ENCODE measurements around the gene SLC8A3.
A peak's percentile ranks its signal among the peaks of the same experiment; 100 is the strongest.
"Not testable (repeated sequence)": the region's sequence is repeated elsewhere in the genome, so short reads cannot be mapped to it uniquely, and the experiment has no call there.

The SLC8A3 gene

GRCh38 chr14:70188659-70189455 lies at the start of gene SLC8A3:
TSS of gene SLC8A3 (minus strand) at chr14:70188951. CDS start at chr14:70168422, 20,529 bp downstream.
- DNase-seq (ENCODE audit: low read depth in 2 of 2) = peak in 1 of 2 donors; percentile 36

- DNase-seq (ENCODE audit: low read depth in 2 of 2) = no peak
These were observed 49.0 kb upstream of the SLC8A3 start for GRCh38 chr14:70237710-70238109.

- no peak for DNase-seq (ENCODE audit: low read depth in 2 of 2)
These were observed 45.6 kb upstream of the SLC8A3 start for GRCh38 chr14:70234066-70234950.

- DNase-seq (ENCODE audit: low read depth in 2 of 2) = not testable (repeated sequence)
These were observed 43.2 kb upstream of the SLC8A3 start for GRCh38 chr14:70231756-70232544.

- not testable (repeated sequence) for DNase-seq (ENCODE audit: low read depth in 2 of 2)
These were observed 41.3 kb upstream of the SLC8A3 start for GRCh38 chr14:70229877-70230640.

- DNase-seq (ENCODE audit: low read depth in 2 of 2) = no peak
These were observed 25.1 kb upstream of the SLC8A3 start for GRCh38 chr14:70213721-70214282.

- no peak for DNase-seq (ENCODE audit: low read depth in 2 of 2)
These were observed 24.0 kb upstream of the SLC8A3 start for GRCh38 chr14:70212752-70213151.

- DNase-seq (ENCODE audit: low read depth in 2 of 2) = no peak
These were observed 19.6 kb upstream of the SLC8A3 start for GRCh38 chr14:70208380-70208779.

- no peak for DNase-seq (ENCODE audit: low read depth in 2 of 2)
These were observed 14.9 kb upstream of the SLC8A3 start for GRCh38 chr14:70203686-70204085.

- no peak for DNase-seq (ENCODE audit: low read depth in 2 of 2)
These were observed 13.2 kb upstream of the SLC8A3 start for GRCh38 chr14:70201994-70202393.

- no peak for DNase-seq (ENCODE audit: low read depth in 2 of 2)
These were observed 4.6 kb upstream of the SLC8A3 start for GRCh38 chr14:70193396-70193795.

GRCh38 chr14:70192915-70193314 lies 4.2 kb upstream of the SLC8A3 start:
- no peak for DNase-seq (ENCODE audit: low read depth in 2 of 2)

GRCh38 chr14:70190156-70190555 lies 1.4 kb upstream of the SLC8A3 start:
- no peak for DNase-seq (ENCODE audit: low read depth in 2 of 2)

GRCh38 chr14:70189456-70190077 lies 816 bp upstream of the SLC8A3 start:
- no peak for DNase-seq (ENCODE audit: low read depth in 2 of 2)

GRCh38 chr14:70188322-70188658 lies 461 bp downstream of the SLC8A3 start:
- no peak for DNase-seq (ENCODE audit: low read depth in 2 of 2)

GRCh38 chr14:70186900-70187451 lies 1.8 kb downstream of the SLC8A3 start:
- no peak for DNase-seq (ENCODE audit: low read depth in 2 of 2)

- no peak for DNase-seq (ENCODE audit: low read depth in 2 of 2)
These were observed 4.8 kb downstream of the SLC8A3 start for GRCh38 chr14:70183991-70184390.

GRCh38 chr14:70181276-70181675 lies 7.5 kb downstream of the SLC8A3 start:
- DNase-seq (ENCODE audit: low read depth in 2 of 2) = no peak

GRCh38 chr14:70180718-70181117 lies 8.0 kb downstream of the SLC8A3 start:
- DNase-seq (ENCODE audit: low read depth in 2 of 2) = no peak

All from stimulated activated CD8-positive, alpha-beta memory T cell treated with anti-CD3 and anti-CD28 coated beads, Interleukin-2, amount 100 ng/mL, for 48 hours (primary cell).